ENCODE results near the gene CMBL. TPM values are rescaled to one million over a fixed set of nuclear protein-coding genes. Genes with fewer than 3 reads are reported as not detected.

Gene CMBL
- 19.1 to 22.0 TPM (median 20.7 TPM) in 5 replicates for total RNA-seq (2022; extraction: Qiagen RNA extraction)

DNA sequence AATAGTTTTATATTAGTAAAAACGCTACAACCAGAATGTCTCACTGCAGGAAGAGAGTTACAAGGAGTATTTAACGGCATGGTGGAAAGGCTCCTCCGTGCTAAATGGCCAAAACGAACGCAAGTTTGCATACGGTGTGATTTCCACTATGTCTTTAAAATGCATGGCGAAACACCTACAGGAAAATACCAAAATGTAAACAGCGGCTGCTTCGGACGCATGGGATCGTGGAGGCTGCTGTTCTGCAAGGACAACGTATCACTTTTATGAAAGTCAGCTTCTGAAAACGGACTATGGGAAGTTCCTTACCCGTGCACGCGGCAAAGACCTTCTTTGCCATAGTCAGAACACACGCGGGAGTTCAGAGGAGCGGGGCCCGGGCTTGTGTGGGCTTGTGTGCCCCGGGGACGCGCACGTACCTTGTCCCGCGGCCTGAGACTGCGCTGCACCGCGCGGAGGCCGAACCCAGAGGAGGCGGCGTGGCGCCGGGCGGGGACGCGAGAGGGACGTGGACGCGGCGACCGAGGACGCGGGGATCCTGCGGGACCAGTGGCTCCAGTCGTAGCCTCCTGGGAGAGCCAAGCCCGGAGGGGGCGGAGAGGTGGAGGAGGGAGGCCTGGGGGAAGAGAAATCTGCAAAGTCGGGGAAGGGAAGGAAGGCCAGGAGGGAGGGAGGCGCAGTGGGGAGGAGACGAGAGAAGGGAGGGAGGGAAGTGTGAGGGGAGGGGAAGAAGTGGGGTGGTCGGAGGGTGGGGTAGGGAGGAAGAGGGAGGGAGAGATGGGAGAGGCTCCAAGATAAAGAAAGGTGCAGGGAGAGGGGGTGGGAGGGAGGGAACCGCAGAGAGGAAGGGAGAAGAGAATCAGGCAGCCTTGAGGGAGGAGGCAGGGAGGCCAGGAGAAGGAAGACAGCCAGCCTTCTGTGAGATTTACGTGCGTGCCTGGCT, at the start of gene CMBL:
CMBL (minus strand) TSS at position 697 of the 943 bp plus-strand sequence. CDS start 17,140 bp downstream, outside the sequence.

DNA sequence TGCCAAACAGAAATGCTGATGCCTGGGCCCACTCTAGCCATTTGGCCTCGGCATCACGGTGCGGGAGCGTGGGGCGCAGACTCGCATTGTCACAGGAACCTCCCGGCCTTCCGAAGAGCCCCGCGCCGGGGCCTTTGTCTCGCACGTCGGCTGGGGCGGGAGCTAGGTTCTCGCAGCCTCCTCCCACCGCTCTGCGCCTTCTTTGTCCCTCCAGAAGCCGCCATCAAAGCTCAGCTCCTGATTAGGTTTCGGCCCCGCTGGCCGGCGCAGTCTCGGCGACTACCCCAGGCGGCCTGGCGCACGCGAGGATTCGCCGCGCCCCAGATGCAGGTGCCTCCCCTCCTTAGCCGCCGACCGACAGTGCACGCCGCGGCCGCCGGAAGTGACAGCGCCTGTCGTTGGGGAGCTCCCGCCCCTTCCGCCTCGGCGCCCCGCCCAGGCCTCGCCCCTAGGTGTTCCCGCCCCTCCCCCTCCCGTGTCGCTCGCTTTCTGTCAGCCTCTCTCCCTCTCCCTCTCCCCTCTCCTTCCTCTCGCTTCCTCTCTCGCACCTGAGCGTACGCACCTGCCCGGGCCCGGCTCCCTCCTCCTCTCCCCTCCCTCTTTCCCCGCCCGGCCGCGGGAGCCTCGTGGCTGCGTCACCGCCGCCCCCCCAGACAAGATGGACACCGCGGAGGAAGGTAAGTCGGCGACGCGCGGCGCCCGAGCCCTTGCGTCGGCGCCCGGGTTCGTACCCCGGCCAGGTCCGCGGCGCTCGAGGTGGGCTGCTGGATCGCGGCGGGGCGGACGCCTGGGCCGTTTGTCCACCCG, 45.7 kb upstream of the CMBL start, which contains the start of gene MARCHF6:
MARCHF6 (plus strand) TSS at position 455 of the 807 bp plus-strand sequence; CDS start at position 659, 204 bp downstream.

GRCh38 chr5:10249948-10250805, 57.5 kb downstream of the CMBL start, which contains the start of gene CCT5:
Gene CCT5 (plus strand): TSS chr5:10250280. CDS start chr5:10250341, 61 bp downstream.

Other genes starting within 250 kb of the CMBL start
- 10.7 to 16.7 TPM (median 11.5 TPM) in 5 replicates for gene ATPSCKMT, start 58.0 kb downstream of the CMBL start, total RNA-seq (2022; extraction: Qiagen RNA extraction)
- 542 to 677 TPM (median 564 TPM) in 5 replicates for gene CCT5, start 57.6 kb downstream of the CMBL start, total RNA-seq (2022; extraction: Qiagen RNA extraction)
- 38.8 to 87.5 TPM (median 76.7 TPM) in 5 replicates for gene MARCHF6, start 45.8 kb upstream of the CMBL start, total RNA-seq (2022; extraction: Qiagen RNA extraction)
- 1.7 to 2.2 TPM (median 2.0 TPM) in 5 replicates for gene ROPN1L, start 134.0 kb upstream of the CMBL start, total RNA-seq (2022; extraction: Qiagen RNA extraction)